HepG2 (cell line): ENCODE results near the gene EDNRA. TPM values are rescaled to one million over a fixed set of nuclear protein-coding genes. Genes with fewer than 3 reads are reported as not detected.

Experiments
- ATAC-seq: fragments of 200-7000 bp; cut with Tn5 transposase; 3 replicates; pipeline ENCODE4 v1.9.1; 2020; ENCODE audit warnings: mild to moderate bottlenecking, moderate library complexity
- BruUV-seq: library from RNA; stranded (reverse); fragments of 400-500 nt; replicated peaks from 2 replicates; lab custom pipeline; 2021; lab: Mats Ljungman, UMichigan
- CTCF ChIA-PET: fragments of 300-600 bp; formaldehyde crosslinking; extraction: SDS; loops from one replicate; lab custom pipeline; 2021; ENCODE audit warnings: low total read pairs, inconsistent platforms, low intra/inter-chr PET ratio; lab: Yijun Ruan, JAX
- POLR2A ChIA-PET: fragments of 350-600 bp; sonication (Branson Sonifier 250); formaldehyde crosslinking; loops from one replicate; lab custom pipeline; 2020; ENCODE audit warnings: antibody characterized with exemption, inconsistent platforms; lab: Yijun Ruan, JAX
- DNase-seq: peaks from one replicate; pipeline ENCODE4 v3.0.0-alpha.2; 2015; ENCODE audit warnings: low spot score
- FAIRE-seq: peaks from 3 replicates; lab custom pipeline; 2011; peaks lifted over from hg19 to GRCh38; lab: Jason Lieb, UNC
- H2AFZ ChIP-seq: one replicate; pipeline ENCODE4 v1.6.1; 2011; ENCODE audit warnings: low read length, inconsistent platforms
- H3K27ac ChIP-seq: fragments of 300-600 bp; 3 replicates; pipeline ENCODE4 v1.8.0; 2011; ENCODE audit warnings: mixed run types, mild to moderate bottlenecking, mixed read lengths, low read length, inconsistent platforms; ENCODE audit not compliant: insufficient read depth; ENCODE audit errors: extremely low read length
- H3K27me3 ChIP-seq, 2 experiments: fragments of 200-600 bp in 1 of 2; 2 replicates in 1 of 2; 3 replicates in 1 of 2; pipeline versions ENCODE4 v1.6.0 to v1.8.0; 2011; ENCODE audit warnings: low read length in 2 of 2, mild to moderate bottlenecking in 2 of 2, moderate library complexity in 2 of 2, inconsistent platforms in 1 of 2; ENCODE audit not compliant: insufficient read depth in 2 of 2, control insufficient read depth in 1 of 2
- H3K36me3 ChIP-seq, 2 experiments: fragments of 200-600 bp in 1 of 2; replicated peaks in 1 of 2; 2 replicates in 1 of 2; 3 replicates in 1 of 2; pipeline versions ENCODE4 v1.5.1 to v1.8.0; 2011; ENCODE audit warnings: low read length in 2 of 2, inconsistent platforms in 1 of 2; ENCODE audit not compliant: insufficient read depth in 2 of 2, control insufficient read depth in 1 of 2
- H3K4me1 ChIP-seq: 2 replicates; pipeline ENCODE4 v1.5.1; 2012; ENCODE audit warnings: low read length, inconsistent platforms; ENCODE audit not compliant: insufficient read depth
- H3K4me2 ChIP-seq: 2 replicates; pipeline ENCODE4 v1.6.0; 2011; ENCODE audit warnings: low read depth, low read length, inconsistent platforms
- H3K4me3 ChIP-seq, 3 experiments: fragments of 200-600 bp in 1 of 3; sonication (generic), shearing (Covaris generic) in 1 of 3; replicated peaks in 1 of 3; 2 replicates each; pipeline ENCODE4 v1.5.1; 2011 to 2016; ENCODE audit warnings: low read length in 3 of 3, inconsistent platforms in 2 of 3, low read depth in 2 of 3, mild to moderate bottlenecking in 2 of 3, control low read depth in 1 of 3, mixed read lengths in 1 of 3; ENCODE audit not compliant: insufficient read depth in 1 of 3
- H3K79me2 ChIP-seq: one replicate; pipeline ENCODE4 v1.6.1; 2011; ENCODE audit warnings: low read length, inconsistent platforms; ENCODE audit not compliant: insufficient read depth
- H3K9ac ChIP-seq: 2 replicates; pipeline ENCODE4 v1.6.0; 2011; ENCODE audit warnings: mild to moderate bottlenecking, low read depth, low read length, inconsistent platforms; ENCODE audit not compliant: insufficient read depth
- H3K9me3 ChIP-seq: 2 replicates; pipeline ENCODE4 v1.5.1; 2012; ENCODE audit warnings: mild to moderate bottlenecking, low read length
- H4K20me1 ChIP-seq: 2 replicates; pipeline ENCODE4 v1.6.0; 2011; ENCODE audit warnings: inconsistent platforms, mild to moderate bottlenecking, low read length, moderate library complexity; ENCODE audit not compliant: insufficient read depth
- CERS6 ChIP-seq: sonication (generic); formaldehyde crosslinking; IDR thresholded peaks from 2 replicates; pipeline ENCODE4 v1.5.0; 2020; ENCODE audit warnings: missing genetic modification reagents
- CHD4 ChIP-seq: fragments of 200-600 bp; sonication (generic); IDR thresholded peaks from 2 replicates; pipeline ENCODE4 v1.7.0; 2017; ENCODE audit warnings: mild to moderate bottlenecking, low read length, borderline replicate concordance
- E2F5 ChIP-seq: sonication (generic); formaldehyde crosslinking; conservative IDR thresholded peaks from 2 replicates; pipeline ENCODE4 v1.4.0; 2020; ENCODE audit warnings: missing genetic modification reagents
- JUND ChIP-seq: sonication (generic); formaldehyde crosslinking; IDR thresholded peaks from 2 replicates; pipeline ENCODE4 v1.8.0; 2022; ENCODE audit warnings: mild to moderate bottlenecking, missing genetic modification reagents
- KDM6A ChIP-seq: IDR thresholded peaks from 2 replicates; pipeline ENCODE4 v1.6.1; 2016; ENCODE audit warnings: low read depth
- MED8 ChIP-seq: sonication (generic); formaldehyde crosslinking; IDR thresholded peaks from 2 replicates; pipeline ENCODE4 v1.8.1; 2023; ENCODE audit warnings: mild to moderate bottlenecking, missing genetic modification reagents; ENCODE audit not compliant: insufficient replicate concordance
- MLX ChIP-seq: IDR thresholded peaks from 2 replicates; pipeline ENCODE4 v1.6.1; 2016
- NFE2 ChIP-seq: sonication (generic); formaldehyde crosslinking; IDR thresholded peaks from 2 replicates; pipeline ENCODE4 v1.4.0; 2020; ENCODE audit warnings: missing genetic modification reagents
- PPARG ChIP-seq: conservative IDR thresholded peaks from 2 replicates; pipeline ENCODE4 v1.6.1; 2016; ENCODE audit warnings: missing biosample characterization, missing genetic modification reagents
- TAF15 ChIP-seq: fragments of 200-400 bp; formaldehyde crosslinking; IDR thresholded peaks from one replicate; pipeline ENCODE4 v1.6.1; 2018; ENCODE audit warnings: mild to moderate bottlenecking, low read depth, low read length; ENCODE audit not compliant: poor library complexity, severe bottlenecking
- ZNF513 ChIP-seq: sonication (generic); formaldehyde crosslinking; conservative IDR thresholded peaks from 2 replicates; pipeline ENCODE4 v1.5.0; 2020; ENCODE audit warnings: missing genetic modification reagents
- ZSCAN9 ChIP-seq: IDR thresholded peaks from 2 replicates; pipeline ENCODE4 v1.6.1; 2016; ENCODE audit warnings: borderline replicate concordance
- WGBS: methylation state at CpG from one replicate; pipeline ENCODE4 v1.1.6; 2017; ENCODE audit warnings: low lambda C conversion rate; 5-methylcytosine and 5-hydroxymethylcytosine counted together
- in situ Hi-C: cut with HindIII; loops from 2 replicates; pipeline ENCODE4 v1.10.0; 2017; ENCODE audit warnings: low pct_unique_long_range_greater_than_20kb; ENCODE audit not compliant: extremely low pct_ligation_motif_present
- intact Hi-C: fragments of 100-400 bp; cut with micrococcal nuclease; formaldehyde crosslinking; loops from one replicate; pipeline ENCODE4 v1.10.0; 2022; ENCODE audit not compliant: unreplicated experiment
- polyA plus RNA-seq, 8 experiments: library from polyadenylated mRNA; depleted of rRNA in 3 of 8; stranded (reverse) in 7 of 8; unstranded in 1 of 8; fragments of >200 nt; fragmentation: Illumina TruSeq in 4 of 8; extraction: Trizol in 4 of 8; gene quantifications; 2 replicates each; pipeline versions ENCODE4 v1.2.1 to v1.2.3, GENCODE V29; 2011 to 2016; ENCODE audit warnings: low read depth in 4 of 8, missing spikeins in 1 of 8, mixed read lengths in 1 of 8; ENCODE audit not compliant: insufficient read depth in 1 of 8
- total RNA-seq, 5 experiments: library from RNA; depleted of rRNA; stranded (reverse); fragments of >200 nt; fragmentation: Illumina TruSeq; extraction: Trizol; gene quantifications; 2 replicates each; pipeline ENCODE4 v1.2.3, GENCODE V29; 2016; ENCODE audit warnings: low read depth in 1 of 5

The EDNRA gene
- total and polyA plus RNA-seq, 2 of the 13 experiments (the other 11 are each of a cell fraction or from before 2014, with no cell fraction given): not detected

- no peak for TF ChIP-seq JUND
These were observed 13.4 kb downstream of the EDNRA start (continued) for GRCh38 chr4:147494301-147494700.

DNA sequence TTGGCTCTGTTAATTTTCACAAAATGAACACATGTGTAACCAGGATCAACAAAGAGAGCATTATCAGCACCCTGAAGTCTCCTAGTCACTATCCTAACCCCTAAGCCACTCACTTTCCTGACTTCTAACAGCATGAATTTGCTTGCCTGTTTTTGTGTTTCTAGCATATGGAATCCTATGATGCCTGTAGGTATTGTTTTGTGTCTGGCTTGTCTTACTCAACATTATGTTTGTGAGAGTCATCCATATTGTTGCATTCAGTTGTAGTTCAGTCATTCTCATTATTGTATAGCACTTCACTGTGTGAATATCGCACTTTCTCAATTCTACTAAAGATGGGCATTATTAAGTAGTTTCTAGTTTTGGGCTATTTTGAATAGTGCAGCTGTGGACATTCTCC, 15.6 kb downstream of the EDNRA start:
- BruUV-seq: no TSS peak
- H3K36me3 ChIP-seq: no peaks in the 10 kb centered on the region
- no peak overlapping the region for H3K4me3 ChIP-seq
- no peak for FAIRE-seq
- WGBS: 4% methylated on average over 1 of the region's 1 CpG
- DNase-seq: no peak
- no peak overlapping the region for H2AFZ ChIP-seq
- in situ Hi-C loops (no loop called here), intact Hi-C loops (no loop called here)
- H3K27ac ChIP-seq: no peak overlapping the region
- no peaks in the 10 kb centered on the region for H3K9me3 ChIP-seq
- no peak overlapping the region for H3K9ac ChIP-seq
- no peak for ATAC-seq
- CTCF ChIA-PET: no interaction called here
- H3K4me1 ChIP-seq: no peaks in the 10 kb centered on the region
- no peak overlapping the region for H3K4me2 ChIP-seq
- no peaks in the 10 kb centered on the region for H3K27me3 ChIP-seq
- H4K20me1 ChIP-seq: no peaks in the 10 kb centered on the region
- no peaks in the 10 kb centered on the region for H3K79me2 ChIP-seq
- TF ChIP-seq TAF15 (no peak), ZSCAN9 (CRISPR knock-in tag) (no peak), ZNF513 (CRISPR knock-in tag) (no peak), MED8 (no peak), NFE2 (CRISPR knock-in tag) (no peak), CERS6 (no peak), CHD4 (no peak), MLX (no peak), E2F5 (CRISPR knock-in tag) (no peak), PPARG (CRISPR knock-in tag) (no peak), KDM6A (no peak)
- POLR2A ChIA-PET: no interaction called here
